ENCODE measurements around the gene RAPH1.

DNA sequence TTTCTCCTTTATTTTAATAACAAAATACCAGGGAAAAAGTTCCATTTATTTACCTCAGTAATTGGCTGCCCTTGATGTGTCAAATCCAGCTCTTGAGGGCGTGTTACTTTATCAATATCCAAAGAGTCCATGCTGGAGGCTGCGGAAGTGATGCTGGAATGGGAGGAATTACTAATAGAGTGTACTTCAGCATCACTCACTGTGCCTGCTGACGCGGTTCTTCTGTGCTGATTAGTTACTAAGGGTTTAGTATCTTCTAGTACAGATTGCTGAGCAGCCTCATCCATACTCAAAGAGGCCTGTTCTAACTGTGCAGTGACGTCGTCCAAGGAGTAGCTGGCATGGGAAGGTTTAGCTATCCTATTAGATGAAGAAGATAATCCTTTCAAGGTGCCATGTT is 45.6 kb downstream of the RAPH1 start:
- TF ChIP-seq TAF1 (IDR thresholded peaks at IDR 0.05; ENCODE audit: low read depth) (no peak), MAX (IDR thresholded peaks at IDR 0.05) (no peak), TCF12 (IDR thresholded peaks at IDR 0.05; ENCODE audit: low read depth) (no peak), CEBPB (IDR thresholded peaks at IDR 0.05) (no peak), EGR1 (IDR thresholded peaks at IDR 0.05) (no peak), USF1 (IDR thresholded peaks at IDR 0.05) (no peak), RAD21 (IDR thresholded peaks at IDR 0.05; ENCODE audit: low read depth) (no peak)
- TF ChIP-seq, protein P1, sequence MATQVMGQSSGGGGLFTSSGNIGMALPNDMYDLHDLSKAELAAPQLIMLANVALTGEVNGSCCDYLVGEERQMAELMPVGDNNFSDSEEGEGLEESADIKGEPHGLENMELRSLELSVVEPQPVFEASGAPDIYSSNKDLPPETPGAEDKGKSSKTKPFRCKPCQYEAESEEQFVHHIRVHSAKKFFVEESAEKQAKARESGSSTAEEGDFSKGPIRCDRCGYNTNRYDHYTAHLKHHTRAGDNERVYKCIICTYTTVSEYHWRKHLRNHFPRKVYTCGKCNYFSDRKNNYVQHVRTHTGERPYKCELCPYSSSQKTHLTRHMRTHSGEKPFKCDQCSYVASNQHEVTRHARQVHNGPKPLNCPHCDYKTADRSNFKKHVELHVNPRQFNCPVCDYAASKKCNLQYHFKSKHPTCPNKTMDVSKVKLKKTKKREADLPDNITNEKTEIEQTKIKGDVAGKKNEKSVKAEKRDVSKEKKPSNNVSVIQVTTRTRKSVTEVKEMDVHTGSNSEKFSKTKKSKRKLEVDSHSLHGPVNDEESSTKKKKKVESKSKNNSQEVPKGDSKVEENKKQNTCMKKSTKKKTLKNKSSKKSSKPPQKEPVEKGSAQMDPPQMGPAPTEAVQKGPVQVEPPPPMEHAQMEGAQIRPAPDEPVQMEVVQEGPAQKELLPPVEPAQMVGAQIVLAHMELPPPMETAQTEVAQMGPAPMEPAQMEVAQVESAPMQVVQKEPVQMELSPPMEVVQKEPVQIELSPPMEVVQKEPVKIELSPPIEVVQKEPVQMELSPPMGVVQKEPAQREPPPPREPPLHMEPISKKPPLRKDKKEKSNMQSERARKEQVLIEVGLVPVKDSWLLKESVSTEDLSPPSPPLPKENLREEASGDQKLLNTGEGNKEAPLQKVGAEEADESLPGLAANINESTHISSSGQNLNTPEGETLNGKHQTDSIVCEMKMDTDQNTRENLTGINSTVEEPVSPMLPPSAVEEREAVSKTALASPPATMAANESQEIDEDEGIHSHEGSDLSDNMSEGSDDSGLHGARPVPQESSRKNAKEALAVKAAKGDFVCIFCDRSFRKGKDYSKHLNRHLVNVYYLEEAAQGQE (IDR thresholded peaks at IDR 0.05; ENCODE audit: low read depth) = no peak

Measured in Ishikawa (cell line).